IPS DF 19.7 (cell line): ENCODE measurements around the gene IFI30.

ENCODE experiments used
- DNase-seq: peaks from one replicate; pipeline ENCODE4 v3.0.0-alpha.2; 2013; ENCODE audit warnings: low read depth, low spot score

The IFI30 gene

DNA sequence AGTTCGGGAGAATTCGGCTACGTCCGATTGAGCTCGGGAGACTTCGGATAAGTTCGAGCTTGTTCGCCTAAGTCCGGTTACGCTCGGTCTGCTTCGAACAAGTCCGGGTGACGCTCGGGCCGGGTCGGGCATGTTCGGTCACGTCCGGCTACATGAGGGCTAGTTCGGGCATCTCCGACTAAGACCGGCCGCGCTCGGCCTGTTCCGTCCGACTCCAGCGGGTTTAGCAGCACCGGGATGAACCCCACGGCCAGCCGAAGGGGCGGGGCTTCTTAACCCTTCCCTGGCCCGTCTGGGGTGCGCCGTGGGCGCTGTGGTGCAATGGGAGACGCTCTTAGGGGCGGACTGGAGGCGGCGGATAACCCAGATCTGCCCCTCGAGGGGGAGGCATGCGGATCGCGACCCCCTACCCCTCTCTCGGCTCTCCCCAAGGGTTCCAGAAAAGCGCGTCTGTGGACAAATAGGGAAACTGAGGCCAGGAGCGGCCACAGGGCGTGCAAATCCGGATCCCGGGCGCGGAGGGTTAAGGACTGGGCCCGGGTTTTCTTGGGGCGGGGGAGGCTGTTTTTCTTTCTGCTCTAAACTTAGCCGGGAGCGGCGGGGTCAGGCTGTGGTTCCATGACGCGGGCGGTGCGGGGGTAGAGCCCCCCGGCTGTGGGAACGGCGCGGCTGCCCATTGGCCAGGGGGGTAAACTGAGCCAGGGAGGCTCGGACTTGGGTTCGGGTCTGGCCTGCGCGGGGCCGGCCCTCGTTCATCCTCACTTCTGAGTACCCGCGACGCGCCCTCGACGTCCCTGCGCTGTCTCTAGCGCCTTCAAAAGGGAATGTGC, 51.1 kb downstream of the IFI30 start:
- peak; percentile 96 for DNase-seq

DNA sequence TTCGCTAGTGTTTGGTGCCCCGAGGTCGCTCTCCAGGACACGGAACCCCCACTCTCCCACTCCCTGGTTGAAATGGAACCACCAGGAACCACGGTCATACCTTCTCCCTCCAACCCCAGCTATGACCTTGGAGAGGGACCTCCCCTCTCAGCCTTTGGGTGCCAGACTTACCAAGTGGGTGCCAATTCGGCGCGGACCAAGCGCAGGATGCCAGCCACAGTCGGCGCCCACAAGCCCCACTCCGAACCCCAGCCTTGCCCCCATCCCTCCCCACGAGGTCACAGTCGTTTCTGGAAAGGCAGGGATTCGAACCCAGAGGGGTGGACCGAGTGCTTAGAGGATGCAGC, 51.7 kb downstream of the IFI30 start:
- no peak for DNase-seq

DNA sequence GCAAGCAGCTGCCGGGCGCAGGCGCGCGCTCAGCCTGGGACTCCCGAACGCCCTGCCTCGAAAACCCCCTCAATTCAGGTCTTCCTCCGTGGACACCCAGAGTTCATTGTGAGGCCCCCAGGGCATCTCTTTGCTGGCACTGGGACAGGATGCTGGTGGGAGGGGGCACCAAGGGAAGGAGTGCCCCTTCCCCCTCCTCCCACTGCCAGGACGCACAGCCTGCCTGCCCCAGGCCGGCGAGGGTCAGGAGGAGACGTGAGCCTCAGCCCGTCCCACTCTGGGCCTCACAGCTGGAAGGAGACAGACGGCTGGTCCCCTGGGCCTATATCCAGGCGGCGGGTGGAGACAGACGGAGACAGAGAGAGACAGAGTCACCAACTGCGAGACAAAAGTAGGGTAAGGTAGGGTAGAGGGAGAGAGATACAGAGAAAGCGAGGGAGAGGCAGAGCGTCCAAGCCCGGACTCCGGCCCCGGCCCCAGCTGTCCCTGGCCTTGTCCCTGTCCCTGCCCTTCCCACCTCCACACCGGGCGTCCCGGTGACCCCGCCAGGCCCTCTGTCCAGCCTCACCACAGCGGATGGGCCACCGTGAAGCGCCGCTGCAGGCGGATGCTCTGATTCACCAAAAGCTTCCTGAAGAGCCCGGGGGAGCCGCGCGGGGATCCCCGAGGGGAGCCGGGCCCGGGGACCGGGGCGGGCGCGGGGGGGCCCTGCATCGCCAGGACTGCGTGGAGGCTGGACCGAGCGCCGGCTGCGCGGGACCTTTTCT, 52.3 kb downstream of the IFI30 start, which contains the start of gene PDE4C:
PDE4C (minus strand) TSS at position 737 of the 767 bp plus-strand sequence; CDS start at position 714, 23 bp downstream.
- DNase-seq = no peak

DNA sequence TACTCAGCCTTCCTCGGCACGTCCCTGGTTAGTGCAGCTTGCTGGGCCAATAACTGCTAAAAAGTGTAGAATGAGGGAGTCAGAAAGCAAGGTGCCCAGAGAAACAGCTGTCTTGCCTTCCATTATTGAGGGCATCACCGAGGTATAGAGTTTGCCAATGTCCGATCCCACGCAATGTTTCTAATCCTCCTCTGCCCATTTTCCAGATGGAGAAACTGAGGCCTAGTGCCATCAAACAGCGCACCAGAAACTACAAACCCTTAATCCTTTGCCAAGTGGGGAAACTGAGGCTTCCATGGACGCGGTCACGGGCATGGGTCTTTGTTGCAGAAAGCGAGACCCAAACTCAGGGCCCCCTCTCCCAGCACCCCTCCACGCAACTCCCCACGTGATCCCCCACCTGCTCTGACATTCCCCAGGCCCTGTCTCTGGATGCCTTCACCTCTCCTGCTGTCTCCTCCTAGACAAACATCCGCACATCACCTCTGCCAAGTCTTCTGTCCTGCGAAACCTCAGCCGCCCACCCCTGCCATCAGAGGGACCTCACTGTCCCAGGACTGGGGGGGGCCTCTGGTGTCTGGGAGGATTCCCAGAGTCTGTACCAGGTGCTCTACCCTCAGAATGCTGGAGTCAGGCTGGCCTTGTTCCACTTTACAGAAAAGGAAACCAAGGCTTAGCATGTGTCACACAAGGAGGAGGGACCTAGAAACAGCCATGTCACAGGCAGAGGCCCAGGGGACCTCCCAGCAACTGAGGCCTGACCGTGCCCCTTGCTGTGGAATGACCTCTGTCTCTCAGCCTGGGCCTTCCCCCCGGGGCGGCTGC, 53.6 kb downstream of the IFI30 start:
- DNase-seq = no peak
